Endothelial cell (in vitro differentiated cells): ENCODE results near the gene TNFRSF19. TPM values are rescaled to one million over a fixed set of nuclear protein-coding genes. Genes with fewer than 3 reads are reported as not detected.

Experiments used
- DNase-seq: peaks from one replicate; pipeline ENCODE4 v3.0.0; 2021; ENCODE audit warnings: low spot score
- H3K27ac Mint-ChIP-seq: one replicate; pipeline ENCODE4 v1.8.0; 2021; ENCODE audit warnings: mixed read lengths, inconsistent platforms; ENCODE audit not compliant: unreplicated experiment
- H3K27me3 Mint-ChIP-seq: one replicate; pipeline ENCODE4 v1.8.0; 2021; ENCODE audit warnings: mild to moderate bottlenecking, moderate library complexity, mixed read lengths, inconsistent platforms; ENCODE audit not compliant: unreplicated experiment
- H3K36me3 Mint-ChIP-seq: one replicate; pipeline ENCODE4 v1.8.0; 2021; ENCODE audit warnings: mild to moderate bottlenecking, low read depth, mixed read lengths, inconsistent platforms; ENCODE audit not compliant: unreplicated experiment
- H3K4me1 Mint-ChIP-seq: one replicate; pipeline ENCODE4 v1.8.0; 2021; ENCODE audit warnings: mild to moderate bottlenecking, mixed read lengths, inconsistent platforms; ENCODE audit not compliant: unreplicated experiment
- H3K4me3 Mint-ChIP-seq: one replicate; pipeline ENCODE4 v1.8.0; 2021; ENCODE audit warnings: mild to moderate bottlenecking, mixed read lengths, inconsistent platforms; ENCODE audit not compliant: unreplicated experiment
- H3K9me3 Mint-ChIP-seq: one replicate; pipeline ENCODE4 v1.8.0; 2021; ENCODE audit warnings: mixed read lengths, inconsistent platforms; ENCODE audit not compliant: unreplicated experiment
- CTCF ChIP-seq: fragments of 200-600 bp; sonication (generic); IDR thresholded peaks from one replicate; pipeline ENCODE4 v1.5.0; 2021; ENCODE audit warnings: antibody characterized with exemption; ENCODE audit not compliant: unreplicated experiment
- total RNA-seq: library from RNA; stranded (reverse); fragmentation: NEBNext Ultra II Directional; extraction: Animal tissue kit (Norgen Biotek cat#: 25700); gene quantifications from one replicate; pipeline ENCODE4 v1.2.1, GENCODE V29; 2021; ENCODE audit not compliant: unreplicated experiment

TNFRSF19 gene
- total RNA-seq, 1 donor from 2014 or later = 8.8 TPM

- TF ChIP-seq CTCF = no peak
- H3K36me3 Mint-ChIP-seq = no peaks in the 10 kb centered on the region
- H3K9me3 Mint-ChIP-seq = no peaks in the 10 kb centered on the region
- peaks cover 5% of the 10 kb centered on the region for H3K27me3 Mint-ChIP-seq
- no peak overlapping the region for H3K4me3 Mint-ChIP-seq
- no peak for DNase-seq
- H3K27ac Mint-ChIP-seq = no peak overlapping the region
- H3K4me1 Mint-ChIP-seq = no peaks in the 10 kb centered on the region
Observed at GRCh38 chr13:23680845-23681669, 110.8 kb downstream of the TNFRSF19 start.

DNA sequence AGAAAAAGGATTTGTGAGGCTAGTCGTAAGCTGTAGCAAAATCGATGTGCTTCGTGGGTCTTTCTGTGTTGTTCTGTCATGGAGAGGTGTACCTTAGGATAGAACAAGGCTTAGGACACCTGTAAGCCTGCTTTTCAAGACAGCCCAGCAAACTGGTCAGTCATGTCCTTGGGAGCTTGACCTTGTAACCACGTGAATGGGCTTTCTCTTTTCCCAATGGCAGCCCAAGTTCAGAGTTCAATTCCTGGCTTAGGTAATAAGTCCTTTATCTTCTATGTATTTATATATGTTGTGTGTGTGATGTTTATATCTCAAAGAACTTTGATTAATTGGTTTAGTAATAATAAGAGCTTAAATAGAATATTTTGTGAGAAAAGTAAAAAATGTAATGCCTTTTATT, 112.9 kb downstream of the TNFRSF19 start:
- no peaks in the 10 kb centered on the region for H3K9me3 Mint-ChIP-seq
- no peak overlapping the region for H3K4me3 Mint-ChIP-seq

GRCh38 chr13:23684647-23685046, 114.4 kb downstream of the TNFRSF19 start:
- Mint-ChIP-seq H3K9me3 (no peaks in the 10 kb centered on the region), H3K36me3 (no peaks in the 10 kb centered on the region), H3K27ac (no peak overlapping the region), H3K4me3 (no peak overlapping the region), H3K4me1 (no peaks in the 10 kb centered on the region), H3K27me3 (peaks cover 2% of the 10 kb centered on the region)
- no peak for DNase-seq
- TF ChIP-seq CTCF = no peak

More for the DNA sequence above, 112.9 kb downstream of the TNFRSF19 start:
- no peak for DNase-seq
- no peak for TF ChIP-seq CTCF
- no peak overlapping the region for H3K27ac Mint-ChIP-seq
- H3K4me1 Mint-ChIP-seq = no peaks in the 10 kb centered on the region
- H3K27me3 Mint-ChIP-seq = peaks cover 5% of the 10 kb centered on the region
- H3K36me3 Mint-ChIP-seq = no peaks in the 10 kb centered on the region

DNA sequence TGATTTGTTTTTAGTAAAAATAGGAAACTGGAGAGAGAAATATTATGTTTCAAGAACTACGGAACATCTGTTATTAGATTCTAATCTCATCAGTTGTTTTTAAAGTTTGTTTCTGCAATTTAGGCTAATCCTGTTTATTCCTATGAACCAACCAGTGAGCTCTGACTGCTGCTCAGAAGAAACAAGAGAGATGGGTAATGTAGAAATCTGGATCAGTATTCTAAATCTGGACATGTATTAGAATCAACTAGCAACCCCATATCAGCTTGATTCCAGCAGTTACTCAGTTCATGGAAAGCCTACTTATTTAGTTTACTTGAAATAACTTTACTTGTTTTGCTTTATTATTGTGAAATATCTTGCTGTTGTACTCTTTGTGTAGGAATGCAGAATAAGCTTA, 115.2 kb downstream of the TNFRSF19 start:
- Mint-ChIP-seq H3K27ac (no peak overlapping the region), H3K4me3 (no peak overlapping the region), H3K4me1 (no peaks in the 10 kb centered on the region), H3K27me3 (peaks cover 2% of the 10 kb centered on the region), H3K9me3 (no peaks in the 10 kb centered on the region), H3K36me3 (no peaks in the 10 kb centered on the region)
- DNase-seq = no peak
- no peak for TF ChIP-seq CTCF

GRCh38 chr13:23686948-23687347, 116.7 kb downstream of the TNFRSF19 start:
- Mint-ChIP-seq H3K27me3 (no peaks in the 10 kb centered on the region), H3K4me3 (no peak overlapping the region), H3K9me3 (no peaks in the 10 kb centered on the region), H3K27ac (no peak overlapping the region), H3K36me3 (no peaks in the 10 kb centered on the region), H3K4me1 (no peaks in the 10 kb centered on the region)
- no peak for DNase-seq
- TF ChIP-seq CTCF = no peak
